K562 (cell line): ENCODE results near the gene ZNF366. TPM values are rescaled to one million over a fixed set of nuclear protein-coding genes. Genes with fewer than 3 reads are reported as not detected.

Experiments
- ATF6 ChIP-seq: sonication (generic); formaldehyde crosslinking; IDR thresholded peaks from 2 replicates; pipeline ENCODE4 v1.4.0; 2020; ENCODE audit warnings: mild to moderate bottlenecking, missing genetic modification reagents
- BCOR ChIP-seq: fragments of 450-650 bp; IDR thresholded peaks from 2 replicates; pipeline ENCODE4 v1.6.1; 2016
- BDP1 ChIP-seq: IDR thresholded peaks from 3 replicates; pipeline ENCODE4 v1.6.1; 2011; ENCODE audit not compliant: insufficient read length, insufficient read depth
- ETV5 ChIP-seq: sonication (generic); formaldehyde crosslinking; IDR thresholded peaks from 2 replicates; pipeline ENCODE4 v1.4.0; 2020; ENCODE audit warnings: low read depth, mild to moderate bottlenecking, missing genetic modification reagents
- TAL1 ChIP-seq: fragments of 450-650 bp; IDR thresholded peaks from 2 replicates; pipeline ENCODE4 v1.6.1; 2016; ENCODE audit warnings: mild to moderate bottlenecking
- ZBTB1 ChIP-seq: sonication (generic); formaldehyde crosslinking; IDR thresholded peaks from 2 replicates; pipeline ENCODE4 v1.8.1; 2023; ENCODE audit warnings: missing genetic modification reagents, low read depth, mild to moderate bottlenecking, borderline replicate concordance
- ZNF408 ChIP-seq: fragments of 250-450 bp; sonication (Bioruptor Pico); IDR thresholded peaks from 2 replicates; pipeline ENCODE4 v1.4.0; 2020; ENCODE audit warnings: low read depth, mild to moderate bottlenecking, moderate library complexity
- ZNF592 ChIP-seq: fragments of 450-650 bp; IDR thresholded peaks from 2 replicates; pipeline ENCODE4 v1.6.1; 2017; ENCODE audit warnings: antibody characterized with exemption, mild to moderate bottlenecking
- polyA plus RNA-seq, 8 experiments: library from polyadenylated mRNA; depleted of rRNA in 4 of 8; stranded (reverse) in 5 of 8; unstranded in 3 of 8; fragments of >200 nt; fragmentation: Nextera tagmentation in 2 of 8; fragmentation: Illumina TruSeq in 1 of 8; extraction: Ambion mirVana in 2 of 8; extraction: Trizol in 1 of 8; gene quantifications; 2 replicates each; pipeline versions ENCODE4 v1.2.1 to v1.2.3, GENCODE V29; 2011 to 2014; ENCODE audit warnings: inconsistent platforms in 1 of 8, missing spikeins in 1 of 8
- total RNA-seq, 7 experiments: library from RNA; depleted of rRNA in 6 of 7; stranded (reverse); fragments of >200 nt in 6 of 7; fragmentation: Illumina TruSeq in 2 of 7; extraction: Trizol in 2 of 7; gene quantifications; 2 replicates each; pipeline versions ENCODE4 v1.2.1 to v1.2.3, GENCODE V29; 2011 to 2021; ENCODE audit warnings: low replicate concordance in 1 of 7

The ZNF366 gene
- total and polyA plus RNA-seq, 9 of the 15 experiments (the other 6 are each of a cell fraction or from before 2014, with no cell fraction given): not detected

- TF ChIP-seq ZNF592 (no peak), TAL1 (no peak), ETV5 (CRISPR knock-in tag) (no peak), BDP1 (no peak), ZNF408 (CRISPR knock-in tag) (no peak), ZBTB1 (no peak), BCOR (no peak), ATF6 (no peak)
These were observed 91.4 kb downstream of the ZNF366 start (continued) for GRCh38 chr5:72415616-72416325.
